Adrenal gland (tissue), 5 donors: ENCODE measurements around the gene RHOB.

ENCODE experiments used
- POLR2A ChIP-seq, 2 donors: fragments of 450-650 bp; IDR thresholded peaks; one replicate each; pipeline ENCODE4 v1.6.1; 2017; ENCODE audit warnings: antibody characterized with exemption in 2 of 2, mild to moderate bottlenecking in 2 of 2, moderate library complexity in 1 of 2
- TF ChIP-seq, protein P1 (sequence below), 6 experiments: fragments of 450-650 bp in 4 of 6; fragments of 200-600 bp in 2 of 6; sonication (generic) in 1 of 6; IDR thresholded peaks; 1 replicate in 5 of 6; 2 replicates in 1 of 6; pipeline versions ENCODE4 v1.5.1 to v1.8.0; 2016 to 2021; ENCODE audit warnings: antibody characterized with exemption in 6 of 6, mild to moderate bottlenecking in 2 of 6, moderate library complexity in 1 of 6
- donor health status: DM: no; HTN: no; CAD: no.

DNA sequence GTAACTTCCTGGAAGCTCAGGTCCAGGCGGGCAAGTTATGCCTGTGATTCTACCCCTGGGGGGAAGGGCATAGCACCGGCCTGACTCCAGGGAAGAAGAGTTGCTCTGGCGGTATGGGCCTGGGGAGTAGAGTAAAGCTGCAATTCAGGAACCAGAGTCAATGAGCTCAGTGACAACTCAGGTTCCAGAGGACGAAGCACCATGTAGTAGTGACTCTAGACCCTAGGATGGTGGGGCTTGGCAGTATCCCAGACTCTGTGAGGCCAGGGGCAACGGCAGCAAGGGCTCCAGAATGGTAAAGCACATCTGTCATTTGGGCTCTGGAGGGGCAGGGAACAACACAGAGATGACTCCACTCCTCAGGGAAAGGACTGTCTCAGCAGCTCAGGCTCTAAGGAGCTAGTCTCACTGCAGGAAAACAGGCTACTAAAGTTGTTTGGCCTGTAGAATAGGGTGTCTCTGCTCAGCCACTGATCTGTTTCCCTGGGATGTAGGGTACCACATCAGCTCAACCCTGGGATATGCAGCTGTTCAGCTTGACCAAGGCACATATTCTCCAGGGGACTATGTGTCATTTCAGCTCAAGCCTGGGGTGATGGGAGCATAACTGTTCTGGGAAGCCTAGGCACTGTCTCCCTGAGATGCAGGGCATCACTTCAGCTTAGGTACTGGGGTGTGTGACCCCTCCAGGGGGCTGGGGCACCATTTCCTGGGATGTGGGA is 36.2 kb upstream of the RHOB start:
- TF ChIP-seq POLR2A (IDR thresholded peaks at IDR 0.05), result no peak
- TF ChIP-seq, protein P1, sequence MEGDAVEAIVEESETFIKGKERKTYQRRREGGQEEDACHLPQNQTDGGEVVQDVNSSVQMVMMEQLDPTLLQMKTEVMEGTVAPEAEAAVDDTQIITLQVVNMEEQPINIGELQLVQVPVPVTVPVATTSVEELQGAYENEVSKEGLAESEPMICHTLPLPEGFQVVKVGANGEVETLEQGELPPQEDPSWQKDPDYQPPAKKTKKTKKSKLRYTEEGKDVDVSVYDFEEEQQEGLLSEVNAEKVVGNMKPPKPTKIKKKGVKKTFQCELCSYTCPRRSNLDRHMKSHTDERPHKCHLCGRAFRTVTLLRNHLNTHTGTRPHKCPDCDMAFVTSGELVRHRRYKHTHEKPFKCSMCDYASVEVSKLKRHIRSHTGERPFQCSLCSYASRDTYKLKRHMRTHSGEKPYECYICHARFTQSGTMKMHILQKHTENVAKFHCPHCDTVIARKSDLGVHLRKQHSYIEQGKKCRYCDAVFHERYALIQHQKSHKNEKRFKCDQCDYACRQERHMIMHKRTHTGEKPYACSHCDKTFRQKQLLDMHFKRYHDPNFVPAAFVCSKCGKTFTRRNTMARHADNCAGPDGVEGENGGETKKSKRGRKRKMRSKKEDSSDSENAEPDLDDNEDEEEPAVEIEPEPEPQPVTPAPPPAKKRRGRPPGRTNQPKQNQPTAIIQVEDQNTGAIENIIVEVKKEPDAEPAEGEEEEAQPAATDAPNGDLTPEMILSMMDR (IDR thresholded peaks at IDR 0.05), result no peak
